WTC11 (cell line): ENCODE results near the gene BABAM2. TPM values are rescaled to one million over a fixed set of nuclear protein-coding genes. Genes with fewer than 3 reads are reported as not detected.

Experiments used
- ATAC-seq: fragments of 200-7000 bp; cut with Tn5 transposase; 2 replicates; pipeline ENCODE4 v1.10.0; 2021; ENCODE audit warnings: mild to moderate bottlenecking, moderate library complexity
- CTCF ChIA-PET: fragments of 300-600 bp; sonication (Branson Sonifier 250); formaldehyde crosslinking; loops from one replicate; lab custom pipeline; 2021; ENCODE audit warnings: antibody characterized with exemption; lab: Charles Lee
- POLR2A ChIA-PET: fragments of 350-600 bp; sonication (Branson Sonifier 250); formaldehyde crosslinking; loops from one replicate; lab custom pipeline; 2021; ENCODE audit warnings: antibody characterized with exemption; lab: Charles Lee
- DNase-seq: peaks from one replicate; pipeline ENCODE4 v3.0.0; 2021; ENCODE audit warnings: low spot score
- H3K27ac Mint-ChIP-seq: 2 replicates; pipeline ENCODE4 v1.8.0; 2021; ENCODE audit warnings: mixed read lengths
- H3K27me3 Mint-ChIP-seq: 2 replicates; pipeline ENCODE4 v1.8.0; 2021; ENCODE audit warnings: low read depth, mild to moderate bottlenecking, moderate library complexity, mixed read lengths
- H3K36me3 Mint-ChIP-seq: 2 replicates; pipeline ENCODE4 v1.8.0; 2021; ENCODE audit warnings: mixed read lengths
- H3K4me1 Mint-ChIP-seq: 2 replicates; pipeline ENCODE4 v1.8.0; 2022; ENCODE audit warnings: mixed read lengths
- H3K4me3 Mint-ChIP-seq: 2 replicates; pipeline ENCODE4 v1.8.0; 2021; ENCODE audit warnings: mild to moderate bottlenecking, moderate library complexity, mixed read lengths
- H3K9me3 Mint-ChIP-seq: 2 replicates; pipeline ENCODE4 v1.8.0; 2021; ENCODE audit warnings: mixed read lengths
- CBFB ChIP-seq: sonication (generic); formaldehyde crosslinking; IDR thresholded peaks from 2 replicates; pipeline ENCODE4 v1.8.1; 2022; ENCODE audit warnings: mild to moderate bottlenecking, low read depth, missing genetic modification reagents
- MYBL2 ChIP-seq: sonication (generic); formaldehyde crosslinking; IDR thresholded peaks from 2 replicates; pipeline ENCODE4 v1.8.1; 2023; ENCODE audit warnings: mild to moderate bottlenecking, moderate library complexity, missing genetic modification reagents
- TCF7 ChIP-seq: sonication (generic); formaldehyde crosslinking; IDR thresholded peaks from 2 replicates; pipeline ENCODE4 v1.8.0; 2022; ENCODE audit warnings: mild to moderate bottlenecking, low read depth, missing genetic modification reagents, moderate library complexity
- ZBTB21 ChIP-seq: sonication (generic); formaldehyde crosslinking; IDR thresholded peaks from 2 replicates; pipeline ENCODE4 v1.8.1; 2023; ENCODE audit warnings: mild to moderate bottlenecking, missing genetic modification reagents, borderline replicate concordance
- ZNF121 ChIP-seq: sonication (generic); formaldehyde crosslinking; IDR thresholded peaks from 2 replicates; pipeline ENCODE4 v1.8.0; 2023; ENCODE audit warnings: missing genetic modification reagents
- total RNA-seq: library from RNA; stranded (reverse); gene quantifications from 3 replicates; pipeline ENCODE4 v1.2.3, GENCODE V29; 2021
- TF ChIP-seq, protein P1 (sequence below): sonication (generic); formaldehyde crosslinking; conservative IDR thresholded peaks from 2 replicates; pipeline ENCODE4 v1.8.1; 2022; ENCODE audit warnings: mild to moderate bottlenecking, missing genetic modification reagents
- TF ChIP-seq, protein P2 (sequence below): sonication (generic); formaldehyde crosslinking; conservative IDR thresholded peaks from 2 replicates; pipeline ENCODE4 v1.8.1; 2023; ENCODE audit warnings: mild to moderate bottlenecking, low read depth, missing genetic modification reagents, moderate library complexity
- TF ChIP-seq, protein P3 (sequence below): sonication (generic); formaldehyde crosslinking; IDR thresholded peaks from 2 replicates; pipeline ENCODE4 v1.8.1; 2023; ENCODE audit warnings: mild to moderate bottlenecking, missing genetic modification reagents, moderate library complexity
- TF ChIP-seq, protein P4 (sequence below): sonication (generic); formaldehyde crosslinking; IDR thresholded peaks from 2 replicates; pipeline ENCODE4 v1.8.0; 2023; ENCODE audit warnings: missing genetic modification reagents, mild to moderate bottlenecking, borderline replicate concordance
- TF ChIP-seq, protein P5 (sequence below): fragments of 200-600 bp; IDR thresholded peaks from 2 replicates; pipeline ENCODE4 v1.8.0; 2022; ENCODE audit warnings: antibody characterized with exemption
- TF ChIP-seq, protein P6 (sequence below): sonication (generic); formaldehyde crosslinking; IDR thresholded peaks from 2 replicates; pipeline ENCODE4 v1.8.1; 2023; ENCODE audit warnings: mild to moderate bottlenecking, missing genetic modification reagents
- TF ChIP-seq, protein P7 (sequence below): sonication (generic); formaldehyde crosslinking; IDR thresholded peaks from 2 replicates; pipeline ENCODE4 v1.8.0; 2022; ENCODE audit warnings: mild to moderate bottlenecking, missing genetic modification reagents
- TF ChIP-seq, protein P8 (sequence below): sonication (generic); formaldehyde crosslinking; IDR thresholded peaks from 2 replicates; pipeline ENCODE4 v1.8.0; 2022; ENCODE audit warnings: missing genetic modification reagents
- TF ChIP-seq, protein P9 (sequence below): fragments of 250-450 bp; sonication (Bioruptor Pico); conservative IDR thresholded peaks from 2 replicates; pipeline ENCODE4 v1.9.0; 2021; ENCODE audit warnings: mild to moderate bottlenecking

The BABAM2 gene
- total RNA-seq, 1 experiment from 2014 or later: 16.5 TPM

DNA sequence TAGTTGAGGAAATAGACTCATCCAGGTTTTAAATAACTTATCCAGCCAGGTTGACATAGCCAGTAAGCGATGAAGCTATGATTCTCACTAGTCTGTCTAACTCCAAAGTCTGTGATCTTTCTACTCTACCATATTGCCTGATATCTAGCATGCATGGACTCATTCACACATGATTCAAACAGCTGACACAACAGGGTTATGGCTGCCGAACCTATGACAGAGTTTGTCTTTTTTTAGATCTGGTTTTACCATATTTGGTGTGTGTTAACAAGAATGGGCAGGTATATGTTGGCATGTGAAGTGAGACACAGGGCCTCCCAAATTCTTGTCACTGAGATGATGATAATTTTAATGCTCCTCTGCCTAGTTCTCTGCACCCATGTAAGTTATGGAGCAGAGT is 210.6 kb downstream of the BABAM2 start:
- Mint-ChIP-seq H3K27ac (no peak overlapping the region), H3K4me1 (no peaks in the 10 kb centered on the region; the same call in 1 of the 2 replicates), H3K9me3 (no peaks in the 10 kb centered on the region)
- TF ChIP-seq ZBTB21 (CRISPR knock-in tag) (no peak), MYBL2 (no peak), CBFB (CRISPR knock-in tag) (no peak), ZNF121 (CRISPR knock-in tag) (no peak)
- TF ChIP-seq, protein P1, sequence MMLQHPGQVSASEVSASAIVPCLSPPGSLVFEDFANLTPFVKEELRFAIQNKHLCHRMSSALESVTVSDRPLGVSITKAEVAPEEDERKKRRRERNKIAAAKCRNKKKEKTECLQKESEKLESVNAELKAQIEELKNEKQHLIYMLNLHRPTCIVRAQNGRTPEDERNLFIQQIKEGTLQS (CRISPR knock-in tag): no peak
- TF ChIP-seq, protein P2, sequence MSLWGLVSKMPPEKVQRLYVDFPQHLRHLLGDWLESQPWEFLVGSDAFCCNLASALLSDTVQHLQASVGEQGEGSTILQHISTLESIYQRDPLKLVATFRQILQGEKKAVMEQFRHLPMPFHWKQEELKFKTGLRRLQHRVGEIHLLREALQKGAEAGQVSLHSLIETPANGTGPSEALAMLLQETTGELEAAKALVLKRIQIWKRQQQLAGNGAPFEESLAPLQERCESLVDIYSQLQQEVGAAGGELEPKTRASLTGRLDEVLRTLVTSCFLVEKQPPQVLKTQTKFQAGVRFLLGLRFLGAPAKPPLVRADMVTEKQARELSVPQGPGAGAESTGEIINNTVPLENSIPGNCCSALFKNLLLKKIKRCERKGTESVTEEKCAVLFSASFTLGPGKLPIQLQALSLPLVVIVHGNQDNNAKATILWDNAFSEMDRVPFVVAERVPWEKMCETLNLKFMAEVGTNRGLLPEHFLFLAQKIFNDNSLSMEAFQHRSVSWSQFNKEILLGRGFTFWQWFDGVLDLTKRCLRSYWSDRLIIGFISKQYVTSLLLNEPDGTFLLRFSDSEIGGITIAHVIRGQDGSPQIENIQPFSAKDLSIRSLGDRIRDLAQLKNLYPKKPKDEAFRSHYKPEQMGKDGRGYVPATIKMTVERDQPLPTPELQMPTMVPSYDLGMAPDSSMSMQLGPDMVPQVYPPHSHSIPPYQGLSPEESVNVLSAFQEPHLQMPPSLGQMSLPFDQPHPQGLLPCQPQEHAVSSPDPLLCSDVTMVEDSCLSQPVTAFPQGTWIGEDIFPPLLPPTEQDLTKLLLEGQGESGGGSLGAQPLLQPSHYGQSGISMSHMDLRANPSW: no peak
- TF ChIP-seq, all 79 proteins: peak for 0
- H3K4me3 Mint-ChIP-seq: no peak overlapping the region
- DNase-seq: no peak
- CTCF ChIA-PET: no interaction called here
- H3K27me3 Mint-ChIP-seq: no peaks in the 10 kb centered on the region
- H3K36me3 Mint-ChIP-seq: no peaks in the 10 kb centered on the region
- POLR2A ChIA-PET: no interaction called here
- no peak for ATAC-seq

DNA sequence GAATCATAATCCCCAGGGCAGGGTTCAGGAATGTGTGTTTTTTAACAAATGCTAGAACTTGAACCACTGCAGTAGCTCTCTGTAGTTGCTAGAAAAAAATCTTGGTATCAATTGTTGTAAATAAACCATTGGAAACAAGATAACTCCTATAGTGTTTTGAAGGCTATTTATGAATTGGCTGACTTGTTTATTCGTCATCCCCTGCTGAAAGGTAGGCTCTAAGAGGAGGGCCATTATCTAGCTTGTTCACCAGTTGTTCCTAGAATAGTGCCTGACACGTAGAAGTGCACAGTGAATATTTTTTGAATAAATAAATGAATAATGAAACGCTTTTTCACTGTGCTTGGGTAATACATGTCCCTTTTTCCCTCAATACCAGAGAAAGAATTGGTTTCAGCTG is 211.4 kb downstream of the BABAM2 start:
- POLR2A ChIA-PET: no interaction called here
- H3K4me1 Mint-ChIP-seq: no peaks in the 10 kb centered on the region; the same call in 1 of the 2 replicates
- H3K27ac Mint-ChIP-seq: no peak overlapping the region
- TF ChIP-seq, protein P3, sequence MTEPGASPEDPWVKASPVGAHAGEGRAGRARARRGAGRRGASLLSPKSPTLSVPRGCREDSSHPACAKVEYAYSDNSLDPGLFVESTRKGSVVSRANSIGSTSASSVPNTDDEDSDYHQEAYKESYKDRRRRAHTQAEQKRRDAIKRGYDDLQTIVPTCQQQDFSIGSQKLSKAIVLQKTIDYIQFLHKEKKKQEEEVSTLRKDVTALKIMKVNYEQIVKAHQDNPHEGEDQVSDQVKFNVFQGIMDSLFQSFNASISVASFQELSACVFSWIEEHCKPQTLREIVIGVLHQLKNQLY (CRISPR knock-in tag): no peak
- TF ChIP-seq, protein P4, sequence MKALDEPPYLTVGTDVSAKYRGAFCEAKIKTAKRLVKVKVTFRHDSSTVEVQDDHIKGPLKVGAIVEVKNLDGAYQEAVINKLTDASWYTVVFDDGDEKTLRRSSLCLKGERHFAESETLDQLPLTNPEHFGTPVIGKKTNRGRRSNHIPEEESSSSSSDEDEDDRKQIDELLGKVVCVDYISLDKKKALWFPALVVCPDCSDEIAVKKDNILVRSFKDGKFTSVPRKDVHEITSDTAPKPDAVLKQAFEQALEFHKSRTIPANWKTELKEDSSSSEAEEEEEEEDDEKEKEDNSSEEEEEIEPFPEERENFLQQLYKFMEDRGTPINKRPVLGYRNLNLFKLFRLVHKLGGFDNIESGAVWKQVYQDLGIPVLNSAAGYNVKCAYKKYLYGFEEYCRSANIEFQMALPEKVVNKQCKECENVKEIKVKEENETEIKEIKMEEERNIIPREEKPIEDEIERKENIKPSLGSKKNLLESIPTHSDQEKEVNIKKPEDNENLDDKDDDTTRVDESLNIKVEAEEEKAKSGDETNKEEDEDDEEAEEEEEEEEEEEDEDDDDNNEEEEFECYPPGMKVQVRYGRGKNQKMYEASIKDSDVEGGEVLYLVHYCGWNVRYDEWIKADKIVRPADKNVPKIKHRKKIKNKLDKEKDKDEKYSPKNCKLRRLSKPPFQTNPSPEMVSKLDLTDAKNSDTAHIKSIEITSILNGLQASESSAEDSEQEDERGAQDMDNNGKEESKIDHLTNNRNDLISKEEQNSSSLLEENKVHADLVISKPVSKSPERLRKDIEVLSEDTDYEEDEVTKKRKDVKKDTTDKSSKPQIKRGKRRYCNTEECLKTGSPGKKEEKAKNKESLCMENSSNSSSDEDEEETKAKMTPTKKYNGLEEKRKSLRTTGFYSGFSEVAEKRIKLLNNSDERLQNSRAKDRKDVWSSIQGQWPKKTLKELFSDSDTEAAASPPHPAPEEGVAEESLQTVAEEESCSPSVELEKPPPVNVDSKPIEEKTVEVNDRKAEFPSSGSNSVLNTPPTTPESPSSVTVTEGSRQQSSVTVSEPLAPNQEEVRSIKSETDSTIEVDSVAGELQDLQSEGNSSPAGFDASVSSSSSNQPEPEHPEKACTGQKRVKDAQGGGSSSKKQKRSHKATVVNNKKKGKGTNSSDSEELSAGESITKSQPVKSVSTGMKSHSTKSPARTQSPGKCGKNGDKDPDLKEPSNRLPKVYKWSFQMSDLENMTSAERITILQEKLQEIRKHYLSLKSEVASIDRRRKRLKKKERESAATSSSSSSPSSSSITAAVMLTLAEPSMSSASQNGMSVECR (CRISPR knock-in tag): no peak
- TF ChIP-seq, protein P5, sequence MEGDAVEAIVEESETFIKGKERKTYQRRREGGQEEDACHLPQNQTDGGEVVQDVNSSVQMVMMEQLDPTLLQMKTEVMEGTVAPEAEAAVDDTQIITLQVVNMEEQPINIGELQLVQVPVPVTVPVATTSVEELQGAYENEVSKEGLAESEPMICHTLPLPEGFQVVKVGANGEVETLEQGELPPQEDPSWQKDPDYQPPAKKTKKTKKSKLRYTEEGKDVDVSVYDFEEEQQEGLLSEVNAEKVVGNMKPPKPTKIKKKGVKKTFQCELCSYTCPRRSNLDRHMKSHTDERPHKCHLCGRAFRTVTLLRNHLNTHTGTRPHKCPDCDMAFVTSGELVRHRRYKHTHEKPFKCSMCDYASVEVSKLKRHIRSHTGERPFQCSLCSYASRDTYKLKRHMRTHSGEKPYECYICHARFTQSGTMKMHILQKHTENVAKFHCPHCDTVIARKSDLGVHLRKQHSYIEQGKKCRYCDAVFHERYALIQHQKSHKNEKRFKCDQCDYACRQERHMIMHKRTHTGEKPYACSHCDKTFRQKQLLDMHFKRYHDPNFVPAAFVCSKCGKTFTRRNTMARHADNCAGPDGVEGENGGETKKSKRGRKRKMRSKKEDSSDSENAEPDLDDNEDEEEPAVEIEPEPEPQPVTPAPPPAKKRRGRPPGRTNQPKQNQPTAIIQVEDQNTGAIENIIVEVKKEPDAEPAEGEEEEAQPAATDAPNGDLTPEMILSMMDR: no peak
- TF ChIP-seq, protein P6, sequence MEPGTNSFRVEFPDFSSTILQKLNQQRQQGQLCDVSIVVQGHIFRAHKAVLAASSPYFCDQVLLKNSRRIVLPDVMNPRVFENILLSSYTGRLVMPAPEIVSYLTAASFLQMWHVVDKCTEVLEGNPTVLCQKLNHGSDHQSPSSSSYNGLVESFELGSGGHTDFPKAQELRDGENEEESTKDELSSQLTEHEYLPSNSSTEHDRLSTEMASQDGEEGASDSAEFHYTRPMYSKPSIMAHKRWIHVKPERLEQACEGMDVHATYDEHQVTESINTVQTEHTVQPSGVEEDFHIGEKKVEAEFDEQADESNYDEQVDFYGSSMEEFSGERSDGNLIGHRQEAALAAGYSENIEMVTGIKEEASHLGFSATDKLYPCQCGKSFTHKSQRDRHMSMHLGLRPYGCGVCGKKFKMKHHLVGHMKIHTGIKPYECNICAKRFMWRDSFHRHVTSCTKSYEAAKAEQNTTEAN: no peak
- TF ChIP-seq, protein P7, sequence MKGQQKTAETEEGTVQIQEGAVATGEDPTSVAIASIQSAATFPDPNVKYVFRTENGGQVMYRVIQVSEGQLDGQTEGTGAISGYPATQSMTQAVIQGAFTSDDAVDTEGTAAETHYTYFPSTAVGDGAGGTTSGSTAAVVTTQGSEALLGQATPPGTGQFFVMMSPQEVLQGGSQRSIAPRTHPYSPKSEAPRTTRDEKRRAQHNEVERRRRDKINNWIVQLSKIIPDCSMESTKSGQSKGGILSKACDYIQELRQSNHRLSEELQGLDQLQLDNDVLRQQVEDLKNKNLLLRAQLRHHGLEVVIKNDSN (CRISPR knock-in tag): no peak
- no peak for TF ChIP-seq TCF7 (CRISPR knock-in tag)
- TF ChIP-seq, protein P8, sequence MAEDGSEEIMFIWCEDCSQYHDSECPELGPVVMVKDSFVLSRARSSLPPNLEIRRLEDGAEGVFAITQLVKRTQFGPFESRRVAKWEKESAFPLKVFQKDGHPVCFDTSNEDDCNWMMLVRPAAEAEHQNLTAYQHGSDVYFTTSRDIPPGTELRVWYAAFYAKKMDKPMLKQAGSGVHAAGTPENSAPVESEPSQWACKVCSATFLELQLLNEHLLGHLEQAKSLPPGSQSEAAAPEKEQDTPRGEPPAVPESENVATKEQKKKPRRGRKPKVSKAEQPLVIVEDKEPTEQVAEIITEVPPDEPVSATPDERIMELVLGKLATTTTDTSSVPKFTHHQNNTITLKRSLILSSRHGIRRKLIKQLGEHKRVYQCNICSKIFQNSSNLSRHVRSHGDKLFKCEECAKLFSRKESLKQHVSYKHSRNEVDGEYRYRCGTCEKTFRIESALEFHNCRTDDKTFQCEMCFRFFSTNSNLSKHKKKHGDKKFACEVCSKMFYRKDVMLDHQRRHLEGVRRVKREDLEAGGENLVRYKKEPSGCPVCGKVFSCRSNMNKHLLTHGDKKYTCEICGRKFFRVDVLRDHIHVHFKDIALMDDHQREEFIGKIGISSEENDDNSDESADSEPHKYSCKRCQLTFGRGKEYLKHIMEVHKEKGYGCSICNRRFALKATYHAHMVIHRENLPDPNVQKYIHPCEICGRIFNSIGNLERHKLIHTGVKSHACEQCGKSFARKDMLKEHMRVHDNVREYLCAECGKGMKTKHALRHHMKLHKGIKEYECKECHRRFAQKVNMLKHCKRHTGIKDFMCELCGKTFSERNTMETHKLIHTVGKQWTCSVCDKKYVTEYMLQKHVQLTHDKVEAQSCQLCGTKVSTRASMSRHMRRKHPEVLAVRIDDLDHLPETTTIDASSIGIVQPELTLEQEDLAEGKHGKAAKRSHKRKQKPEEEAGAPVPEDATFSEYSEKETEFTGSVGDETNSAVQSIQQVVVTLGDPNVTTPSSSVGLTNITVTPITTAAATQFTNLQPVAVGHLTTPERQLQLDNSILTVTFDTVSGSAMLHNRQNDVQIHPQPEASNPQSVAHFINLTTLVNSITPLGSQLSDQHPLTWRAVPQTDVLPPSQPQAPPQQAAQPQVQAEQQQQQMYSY: no peak
- TF ChIP-seq, protein P9, sequence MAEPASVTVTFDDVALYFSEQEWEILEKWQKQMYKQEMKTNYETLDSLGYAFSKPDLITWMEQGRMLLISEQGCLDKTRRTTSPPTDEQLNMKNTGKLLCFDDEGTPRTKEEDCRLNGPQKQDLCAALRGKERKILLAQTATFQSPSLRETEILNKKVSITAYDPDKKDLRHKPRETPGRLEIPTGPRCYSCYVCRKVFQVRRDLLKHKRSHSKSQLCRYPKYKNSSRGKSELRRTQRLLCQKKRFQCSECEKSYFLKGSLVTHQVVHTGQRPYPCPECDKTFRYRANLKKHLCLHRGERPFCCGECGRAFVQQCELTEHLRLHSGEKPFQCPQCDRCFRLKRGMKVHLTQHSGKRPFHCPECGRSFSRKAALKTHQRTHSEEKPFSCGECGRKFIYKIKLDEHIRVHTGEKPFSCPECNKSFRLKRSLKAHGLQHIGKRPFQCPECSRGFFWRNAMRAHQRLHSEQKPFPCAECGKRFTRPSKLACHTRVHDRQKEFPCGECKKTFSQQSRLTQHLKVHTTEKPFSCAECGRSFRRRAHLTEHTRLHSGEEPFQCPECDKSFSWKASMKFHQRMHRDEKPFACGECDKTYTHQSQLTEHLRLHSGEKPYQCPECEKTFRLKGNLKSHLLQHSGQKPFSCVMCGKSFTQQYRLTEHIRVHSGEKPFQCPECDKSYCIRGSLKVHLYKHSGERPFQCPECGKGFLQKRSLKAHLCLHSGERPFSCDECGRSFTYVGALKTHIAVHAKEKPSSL (CRISPR knock-in tag): no peak
- H3K9me3 Mint-ChIP-seq: no peaks in the 10 kb centered on the region
- H3K4me3 Mint-ChIP-seq: no peak overlapping the region
- CTCF ChIA-PET: no interaction called here
- no peaks in the 10 kb centered on the region for H3K27me3 Mint-ChIP-seq
- no peaks in the 10 kb centered on the region for H3K36me3 Mint-ChIP-seq
- DNase-seq (no peak), ATAC-seq (no peak)
